Choroid plexus epithelial cell (primary cell): Measurements from ENCODE around the gene TULP4.
A peak's percentile ranks its signal among the peaks of the same experiment; 100 is the strongest.

ENCODE experiments used
- DNase-seq: peaks from one replicate; pipeline ENCODE4 v3.0.0-alpha.2; 2010; ENCODE audit warnings: low read depth
- H3K4me3 ChIP-seq: 2 replicates; pipeline ENCODE4 v1.5.1; 2011; ENCODE audit warnings: low read depth, mild to moderate bottlenecking, control low read depth, low read length, moderate library complexity
- CTCF ChIP-seq: conservative IDR thresholded peaks from 2 replicates; pipeline ENCODE4 v1.5.1; 2011; ENCODE audit warnings: low read depth, mild to moderate bottlenecking, control low read depth, inconsistent platforms, low read length, moderate library complexity

Gene TULP4

GRCh38 chr6:158376631-158377081 lies 64.4 kb downstream of the TULP4 start:
- DNase-seq, result no peak
- no peak for TF ChIP-seq CTCF

GRCh38 chr6:158377860-158378259 lies 65.6 kb downstream of the TULP4 start:
- H3K4me3 ChIP-seq, result no peak overlapping the region
- peak; percentile 79 for DNase-seq
- no peak for TF ChIP-seq CTCF

More at GRCh38 chr6:158376631-158377081, 64.4 kb downstream of the TULP4 start:
- H3K4me3 ChIP-seq, result no peak overlapping the region

- H3K4me3 ChIP-seq, result no peak overlapping the region
- no peak for DNase-seq
- no peak for TF ChIP-seq CTCF
Measured at GRCh38 chr6:158379336-158379735, 67.1 kb downstream of the TULP4 start.

- DNase-seq, result no peak
- TF ChIP-seq CTCF, result no peak
- no peak overlapping the region for H3K4me3 ChIP-seq
Measured at GRCh38 chr6:158381214-158381613, 68.9 kb downstream of the TULP4 start.

- no peak for TF ChIP-seq CTCF
- no peak overlapping the region for H3K4me3 ChIP-seq
- no peak for DNase-seq
Measured at GRCh38 chr6:158382491-158382890, 70.2 kb downstream of the TULP4 start.

- TF ChIP-seq CTCF, result no peak
- DNase-seq, result no peak
Measured at GRCh38 chr6:158383057-158383456, 70.8 kb downstream of the TULP4 start.

GRCh38 chr6:158383542-158383941 lies 71.3 kb downstream of the TULP4 start:
- no peak for DNase-seq
- no peak for TF ChIP-seq CTCF
- no peak overlapping the region for H3K4me3 ChIP-seq

More at GRCh38 chr6:158383057-158383456, 70.8 kb downstream of the TULP4 start:
- no peak overlapping the region for H3K4me3 ChIP-seq
